B cell (primary cell): ENCODE results near the gene LRBA. TPM values are rescaled to one million over a fixed set of nuclear protein-coding genes. Genes with fewer than 3 reads are reported as not detected.

Source experiments
- ATAC-seq: fragments of 200-7000 bp; cut with Tn5 transposase; one replicate; pipeline ENCODE4 v1.10.0; 2021; ENCODE audit warnings: low read depth, mild to moderate bottlenecking, moderate number of reproducible peaks, moderate library complexity
- CTCF ChIA-PET: fragments of 350-600 bp; sonication (Branson Sonifier 250); formaldehyde crosslinking; loops from one replicate; lab custom pipeline; 2021; ENCODE audit warnings: antibody characterized with exemption, inconsistent platforms; lab: Charles Lee
- POLR2A ChIA-PET: fragments of 350-600 bp; sonication (Branson Sonifier 250); formaldehyde crosslinking; loops from one replicate; lab custom pipeline; 2021; ENCODE audit warnings: antibody characterized with exemption; lab: Charles Lee
- DNase-seq: peaks from one replicate; pipeline ENCODE4 v3.0.0; 2013
- H2AFZ ChIP-seq: 2 replicates; pipeline ENCODE4 v1.6.1; 2012; ENCODE audit warnings: mild to moderate bottlenecking, low read depth, low read length; ENCODE audit not compliant: insufficient read depth, poor library complexity, severe bottlenecking
- H3K27ac ChIP-seq, 2 donors: 1 replicate in 1 of 2; 2 replicates in 1 of 2; pipeline ENCODE4 v1.5.1; 2012 to 2013; ENCODE audit warnings: low read length in 2 of 2, mild to moderate bottlenecking in 2 of 2, moderate library complexity in 1 of 2
- H3K27me3 ChIP-seq, 4 experiments: fragments of 200-600 bp in 1 of 4; sonication (generic) in 1 of 4; replicated peaks in 1 of 4; 1 replicate in 2 of 4; 2 replicates in 2 of 4; pipeline versions ENCODE4 v1.6.1 to v1.7.0; 2013 to 2016; ENCODE audit warnings: low read length in 3 of 4, mild to moderate bottlenecking in 2 of 4, mixed read lengths in 1 of 4, moderate library complexity in 1 of 4; ENCODE audit not compliant: insufficient read depth in 4 of 4, control insufficient read depth in 3 of 4; ENCODE audit errors: control extremely low read depth in 1 of 4
- H3K36me3 ChIP-seq, 2 experiments: replicated peaks in 1 of 2; 1 replicate in 1 of 2; 2 replicates in 1 of 2; pipeline versions ENCODE4 v1.6.1 to v1.7.1; 2013; ENCODE audit warnings: low read length in 1 of 2; ENCODE audit not compliant: insufficient read depth in 2 of 2, control insufficient read depth in 1 of 2; ENCODE audit errors: control extremely low read depth in 1 of 2, extremely low read depth in 1 of 2
- H3K4me1 ChIP-seq, 2 donors: fragments of 200-600 bp in 1 of 2; sonication (generic) in 1 of 2; 1 replicate in 1 of 2; 2 replicates in 1 of 2; pipeline versions ENCODE4 v1.5.1 to v1.6.1; 2013 to 2017; ENCODE audit warnings: low read length in 2 of 2; ENCODE audit not compliant: control insufficient read depth in 2 of 2, insufficient read depth in 2 of 2
- H3K4me2 ChIP-seq: replicated peaks from 2 replicates; pipeline ENCODE3; 2012; ENCODE audit warnings: mild to moderate bottlenecking, low read depth, low read length; ENCODE audit not compliant: poor library complexity, severe bottlenecking
- H3K4me3 ChIP-seq, 5 experiments: fragments of 200-600 bp in 1 of 5; sonication (generic) in 1 of 5; 1 replicate in 3 of 5; 2 replicates in 2 of 5; pipeline versions ENCODE4 v1.5.1 to v1.7.0; 2011 to 2016; ENCODE audit warnings: low read length in 4 of 5, mild to moderate bottlenecking in 4 of 5, low read depth in 2 of 5, control low read depth in 1 of 5, moderate library complexity in 1 of 5; ENCODE audit not compliant: insufficient read depth in 1 of 5; ENCODE audit errors: control extremely low read depth in 1 of 5, extremely low read depth in 1 of 5
- H3K79me2 ChIP-seq: fragments of 200-600 bp; sonication (generic); one replicate; pipeline ENCODE4 v1.6.0; 2016; ENCODE audit warnings: low read length; ENCODE audit not compliant: control insufficient read depth, insufficient read depth
- H3K9ac ChIP-seq: fragments of 200-600 bp; sonication (generic); 2 replicates; pipeline ENCODE4 v1.6.1; 2017; ENCODE audit warnings: mild to moderate bottlenecking, low read length, moderate library complexity
- H3K9me3 ChIP-seq, 3 donors: one replicate each; pipeline versions ENCODE4 v1.6.1 to v1.7.1; 2013; ENCODE audit warnings: low read length in 2 of 3; ENCODE audit not compliant: control insufficient read depth in 2 of 3, insufficient read depth in 1 of 3; ENCODE audit errors: control extremely low read depth in 1 of 3
- H4K20me1 ChIP-seq: 2 replicates; pipeline ENCODE4 v1.6.0; 2012; ENCODE audit warnings: mild to moderate bottlenecking, low read length; ENCODE audit not compliant: insufficient read depth, control insufficient read depth, poor library complexity, severe bottlenecking
- H3K27ac Mint-ChIP-seq: one replicate; pipeline ENCODE4 v1.8.0; 2021; ENCODE audit warnings: mixed read lengths
- H3K27me3 Mint-ChIP-seq: one replicate; pipeline ENCODE4 v1.8.0; 2021; ENCODE audit warnings: mixed read lengths
- H3K4me1 Mint-ChIP-seq: one replicate; pipeline ENCODE4 v1.8.0; 2021; ENCODE audit warnings: mixed read lengths
- H3K4me3 Mint-ChIP-seq: one replicate; pipeline ENCODE4 v1.8.0; 2021; ENCODE audit warnings: mixed read lengths
- H3K9me3 Mint-ChIP-seq: one replicate; pipeline ENCODE4 v1.8.0; 2022; ENCODE audit warnings: mixed read lengths; ENCODE audit not compliant: insufficient read depth
- EZH2 ChIP-seq: IDR thresholded peaks from 2 replicates; pipeline ENCODE4 v1.6.1; 2012; ENCODE audit warnings: borderline replicate concordance, low read depth, mild to moderate bottlenecking, moderate library complexity, low read length; ENCODE audit not compliant: insufficient read depth, poor library complexity, severe bottlenecking
- WGBS: methylation state at CpG from one replicate; pipeline ENCODE4 v1.1.5; 2013; ENCODE audit warnings: missing lambda C conversion rate; ENCODE audit not compliant: insufficient coverage; 5-methylcytosine and 5-hydroxymethylcytosine counted together
- intact Hi-C: fragments of 100-400 bp; cut with micrococcal nuclease; formaldehyde crosslinking; loops from one replicate; pipeline ENCODE4 v1.10.0; 2022
- polyA plus RNA-seq: library from polyadenylated mRNA; depleted of rRNA; stranded (reverse); fragments of >200 nt; gene quantifications from 2 replicates; pipeline ENCODE4 v1.2.3, GENCODE V29; 2012
- total RNA-seq, 2 donors: library from RNA; stranded (reverse); fragments of 120-200 nt in 1 of 2; gene quantifications; 1 replicate in 1 of 2; 2 replicates in 1 of 2; pipeline versions ENCODE4 v1.2.3 to v1.2.4, GENCODE V29; 2013 to 2022
- TF ChIP-seq, protein P1 (sequence below): fragments of 200-600 bp; IDR thresholded peaks from one replicate; pipeline ENCODE4 v1.8.0; 2022; ENCODE audit warnings: antibody characterized with exemption, mild to moderate bottlenecking

LRBA gene
- total and polyA plus RNA-seq, 2 donors (not counting 1 experiment from before 2014, with no cell fraction given): 17.5 to 86.7 TPM

DNA sequence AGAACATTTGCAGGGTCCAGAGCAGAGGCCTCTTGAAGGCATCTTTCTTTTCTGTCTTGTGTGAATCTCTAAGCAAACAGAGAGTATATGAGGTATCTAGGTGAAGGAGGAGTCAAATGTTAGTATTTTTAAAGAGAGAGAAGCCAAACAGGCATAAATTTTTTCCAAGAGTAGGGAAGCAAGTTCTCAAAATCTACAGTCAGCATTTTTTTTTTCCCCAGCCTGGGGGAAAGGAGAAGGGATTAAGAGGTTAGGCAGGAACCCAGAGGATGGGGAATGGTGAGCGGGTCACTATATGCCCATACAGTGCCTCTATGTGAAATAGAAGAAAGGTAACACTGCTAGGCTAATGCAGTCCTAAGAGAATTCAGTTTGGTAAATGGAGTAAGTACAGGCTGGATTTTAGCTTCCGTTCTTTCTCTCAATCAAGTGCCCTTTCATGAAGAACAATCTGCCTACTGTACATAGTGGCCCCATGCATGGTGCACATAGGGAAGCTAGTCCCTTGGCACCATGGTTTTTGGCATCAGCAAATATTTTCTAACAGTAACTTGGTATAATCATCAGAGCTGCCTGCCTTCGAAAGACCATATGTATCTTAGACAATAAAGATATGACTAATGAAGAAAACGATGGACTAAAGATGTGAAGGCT lies 596.2 kb downstream of the LRBA start:
- H4K20me1 ChIP-seq: no peaks in the 10 kb centered on the region
- CTCF ChIA-PET: no interaction called here
- Mint-ChIP-seq H3K9me3 (no peaks in the 10 kb centered on the region), H3K4me1 (no peaks in the 10 kb centered on the region), H3K27me3 (no peaks in the 10 kb centered on the region), H3K4me3 (no peak overlapping the region), H3K27ac (no peak overlapping the region)
- intact Hi-C loops: no loop called here
- H2AFZ ChIP-seq: no peak overlapping the region
- no peak overlapping the region for H3K9ac ChIP-seq
- no peaks in the 10 kb centered on the region for H3K4me1 ChIP-seq
- H3K4me2 ChIP-seq: no peak overlapping the region
- no peaks in the 10 kb centered on the region for H3K9me3 ChIP-seq
- H3K79me2 ChIP-seq: no peaks in the 10 kb centered on the region
- WGBS: 100% methylated on average over 2 of the region's 4 CpGs
- no peak overlapping the region for H3K4me3 ChIP-seq
- H3K27me3 ChIP-seq: no peaks in the 10 kb centered on the region
- DNase-seq (no peak), ATAC-seq (no peak)
- no peak for TF ChIP-seq EZH2
- TF ChIP-seq, protein P1, sequence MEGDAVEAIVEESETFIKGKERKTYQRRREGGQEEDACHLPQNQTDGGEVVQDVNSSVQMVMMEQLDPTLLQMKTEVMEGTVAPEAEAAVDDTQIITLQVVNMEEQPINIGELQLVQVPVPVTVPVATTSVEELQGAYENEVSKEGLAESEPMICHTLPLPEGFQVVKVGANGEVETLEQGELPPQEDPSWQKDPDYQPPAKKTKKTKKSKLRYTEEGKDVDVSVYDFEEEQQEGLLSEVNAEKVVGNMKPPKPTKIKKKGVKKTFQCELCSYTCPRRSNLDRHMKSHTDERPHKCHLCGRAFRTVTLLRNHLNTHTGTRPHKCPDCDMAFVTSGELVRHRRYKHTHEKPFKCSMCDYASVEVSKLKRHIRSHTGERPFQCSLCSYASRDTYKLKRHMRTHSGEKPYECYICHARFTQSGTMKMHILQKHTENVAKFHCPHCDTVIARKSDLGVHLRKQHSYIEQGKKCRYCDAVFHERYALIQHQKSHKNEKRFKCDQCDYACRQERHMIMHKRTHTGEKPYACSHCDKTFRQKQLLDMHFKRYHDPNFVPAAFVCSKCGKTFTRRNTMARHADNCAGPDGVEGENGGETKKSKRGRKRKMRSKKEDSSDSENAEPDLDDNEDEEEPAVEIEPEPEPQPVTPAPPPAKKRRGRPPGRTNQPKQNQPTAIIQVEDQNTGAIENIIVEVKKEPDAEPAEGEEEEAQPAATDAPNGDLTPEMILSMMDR: no peak
- POLR2A ChIA-PET: no interaction called here
- H3K36me3 ChIP-seq: peaks cover 0 to 4% of the 10 kb centered on the region in 2 experiments
- H3K27ac ChIP-seq: no peak overlapping the region

DNA sequence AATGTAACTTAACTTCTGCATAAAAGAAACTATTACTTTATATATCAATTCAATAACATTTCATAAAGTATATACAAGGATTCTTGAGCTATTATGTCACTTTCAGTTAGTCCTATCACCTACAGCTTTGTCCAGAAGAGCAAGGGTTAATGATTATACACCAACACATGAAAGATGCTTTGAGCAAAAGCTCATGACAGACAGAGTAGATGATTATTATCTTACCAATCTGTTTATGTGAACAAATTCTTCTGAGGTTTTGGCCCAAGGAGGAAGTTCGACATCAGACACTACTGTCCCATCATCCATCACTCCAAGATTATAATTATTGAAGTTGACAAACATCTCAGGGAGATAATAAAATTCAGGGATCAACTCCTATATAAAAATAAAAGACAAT lies 599.9 kb downstream of the LRBA start:
- no peak overlapping the region for H3K27ac ChIP-seq
- H3K4me2 ChIP-seq: no peak overlapping the region
- H3K4me1 Mint-ChIP-seq: no peaks in the 10 kb centered on the region
- peaks cover 0 to 4% of the 10 kb centered on the region in 2 experiments for H3K36me3 ChIP-seq
- H3K4me3 ChIP-seq: no peak overlapping the region
- no peaks in the 10 kb centered on the region for H3K9me3 ChIP-seq
- H3K9me3 Mint-ChIP-seq: no peaks in the 10 kb centered on the region
- H3K4me3 Mint-ChIP-seq: no peak overlapping the region
- TF ChIP-seq, protein P1: no peak
- no peak for TF ChIP-seq EZH2
- intact Hi-C loops: no loop called here
- ATAC-seq: no peak
- no peak overlapping the region for H3K9ac ChIP-seq
- H3K4me1 ChIP-seq: no peaks in the 10 kb centered on the region
- no peak overlapping the region for H3K27ac Mint-ChIP-seq
- DNase-seq: no peak
- CTCF ChIA-PET: no interaction called here
- H3K27me3 Mint-ChIP-seq: no peaks in the 10 kb centered on the region
- POLR2A ChIA-PET: no interaction called here
- H4K20me1 ChIP-seq: no peaks in the 10 kb centered on the region
- no peaks in the 10 kb centered on the region for H3K27me3 ChIP-seq
- H3K79me2 ChIP-seq: no peaks in the 10 kb centered on the region
- H2AFZ ChIP-seq: no peak overlapping the region
- WGBS: no CpG with 5 or more reads among the region's 1 CpG
